ENCODE results near the gene SCG2.

- TF ChIP-seq EZH2phosphoT487 (IDR thresholded peaks at IDR 0.05; ENCODE audit: insufficient read depth, low read depth) (no peak), EZH2 (IDR thresholded peaks at IDR 0.05; ENCODE audit: insufficient read depth, poor library complexity, severe bottlenecking) (no peak)
These were observed 35.8 kb downstream of the SCG2 start for GRCh38 chr2:223566396-223566795.

Measured in GM23248 (cell line).